ENCODE measurements around the gene GNA14. TPM values are rescaled to one million over a fixed set of nuclear protein-coding genes. Genes with fewer than 3 reads are reported as not detected.
"Not testable (repeated sequence)": the region's sequence is repeated elsewhere in the genome, so short reads cannot be mapped to it uniquely, and the experiment has no call there.

Gene GNA14
- total RNA-seq, 1 experiment from 2014 or later: 1.3 TPM

- ChIA-PET CTCF (no interaction called here), POLR2A (ENCODE audit: unreplicated experiment) (no interaction called here)
- no peak for DNase-seq
- Histone ChIP-seq H3K36me3 (ENCODE audit: low read depth) (no peaks in the 10 kb centered on the region), H3F3A (ENCODE audit: insufficient read depth, low read depth) (no peaks in the 10 kb centered on the region; the same call in 1 of the 2 replicates), H3K4me3 (no peak overlapping the region), H3K4me2 (no peak overlapping the region), H3K9me2 (ENCODE audit: insufficient read depth) (no peaks in the 10 kb centered on the region), H3K4me1 (replicated peaks; ENCODE audit: insufficient read depth) (peaks cover 15% of the 10 kb centered on the region), H2AFZ (no peak overlapping the region), H3K9me3 (ENCODE audit: insufficient read depth, low read depth) (no peaks in the 10 kb centered on the region), H3K27ac (no peak overlapping the region), H3K27me3 (ENCODE audit: insufficient read depth, low read depth) (no peaks in the 10 kb centered on the region), H4K20me1 (ENCODE audit: insufficient read depth) (no peaks in the 10 kb centered on the region), H3K79me2 (ENCODE audit: low read depth) (no peaks in the 10 kb centered on the region)
- TF ChIP-seq CTCF (conservative IDR thresholded peaks at IDR 0.05) (no peak), EZH2 (IDR thresholded peaks at IDR 0.05; ENCODE audit: low read depth) (no peak)
- BruUV-seq (replicated peaks): no TSS peak
- intact Hi-C loops (cut with micrococcal nuclease; ENCODE audit: unreplicated experiment): no loop called here
Measured at GRCh38 chr9:77420641-77421040, 227.5 kb downstream of the GNA14 start.

GRCh38 chr9:77418226-77418625 lies 229.9 kb downstream of the GNA14 start:
- Histone ChIP-seq H3K79me2 (ENCODE audit: low read depth) (no peaks in the 10 kb centered on the region), H3K4me1 (replicated peaks; ENCODE audit: insufficient read depth) (peaks cover 15% of the 10 kb centered on the region), H3K4me3 (no peak overlapping the region), H4K20me1 (ENCODE audit: insufficient read depth) (no peaks in the 10 kb centered on the region), H3K36me3 (ENCODE audit: low read depth) (no peaks in the 10 kb centered on the region), H3K27ac (peak overlapping the region; percentile 62), H2AFZ (no peak overlapping the region), H3F3A (ENCODE audit: insufficient read depth, low read depth) (no peaks in the 10 kb centered on the region; the same call in 1 of the 2 replicates), H3K27me3 (ENCODE audit: insufficient read depth, low read depth) (no peaks in the 10 kb centered on the region), H3K9me2 (ENCODE audit: insufficient read depth) (no peaks in the 10 kb centered on the region), H3K4me2 (no peak overlapping the region), H3K9me3 (ENCODE audit: insufficient read depth, low read depth) (no peaks in the 10 kb centered on the region)
- no TSS peak for BruUV-seq (replicated peaks)
- DNase-seq: no peak
- ChIA-PET POLR2A (ENCODE audit: unreplicated experiment) (no interaction called here), CTCF (no interaction called here)
- intact Hi-C loops (cut with micrococcal nuclease; ENCODE audit: unreplicated experiment): no loop called here
- no peak for TF ChIP-seq CTCF (conservative IDR thresholded peaks at IDR 0.05)
- no peak for TF ChIP-seq EZH2 (IDR thresholded peaks at IDR 0.05; ENCODE audit: low read depth)

- no peak for TF ChIP-seq CTCF (conservative IDR thresholded peaks at IDR 0.05)
- no peak for TF ChIP-seq EZH2 (IDR thresholded peaks at IDR 0.05; ENCODE audit: low read depth)
- H3K9me2 ChIP-seq (ENCODE audit: insufficient read depth): no peaks in the 10 kb centered on the region
- H4K20me1 ChIP-seq (ENCODE audit: insufficient read depth): no peaks in the 10 kb centered on the region
- POLR2A ChIA-PET (ENCODE audit: unreplicated experiment): no interaction called here
- no peaks in the 10 kb centered on the region for H3K27me3 ChIP-seq (ENCODE audit: insufficient read depth, low read depth)
- H3K4me1 ChIP-seq (replicated peaks; ENCODE audit: insufficient read depth): peaks cover 15% of the 10 kb centered on the region
- H3K9me3 ChIP-seq (ENCODE audit: insufficient read depth, low read depth): no peaks in the 10 kb centered on the region
- no peak overlapping the region for H3K4me3 ChIP-seq
- H3F3A ChIP-seq (ENCODE audit: insufficient read depth, low read depth): no peaks in the 10 kb centered on the region; the same call in 1 of the 2 replicates
- peak overlapping the region; percentile 62 for H3K27ac ChIP-seq
- CTCF ChIA-PET: no interaction called here
- H3K36me3 ChIP-seq (ENCODE audit: low read depth): no peaks in the 10 kb centered on the region
- peak overlapping the region; percentile 35; the same call in 1 of the 2 replicates for H3K4me2 ChIP-seq
- no peaks in the 10 kb centered on the region for H3K79me2 ChIP-seq (ENCODE audit: low read depth)
- intact Hi-C loops (cut with micrococcal nuclease; ENCODE audit: unreplicated experiment): no loop called here
- DNase-seq: peak in 1 of 2 experiments; percentile 71
- BruUV-seq (replicated peaks): no TSS peak
- no peak overlapping the region for H2AFZ ChIP-seq
Measured at GRCh38 chr9:77417566-77417965, 230.6 kb downstream of the GNA14 start.

GRCh38 chr9:77408521-77408920 lies 239.6 kb downstream of the GNA14 start:
- H3K27me3 ChIP-seq (ENCODE audit: insufficient read depth, low read depth); H3K36me3 ChIP-seq (ENCODE audit: low read depth); DNase-seq; CTCF ChIA-PET; H3K27ac ChIP-seq; intact Hi-C loops (cut with micrococcal nuclease; ENCODE audit: unreplicated experiment); H3K4me3 ChIP-seq; H3K4me2 ChIP-seq; H3K9me2 ChIP-seq (ENCODE audit: insufficient read depth); H2AFZ ChIP-seq; H4K20me1 ChIP-seq (ENCODE audit: insufficient read depth); H3F3A ChIP-seq (ENCODE audit: insufficient read depth, low read depth); H3K9me3 ChIP-seq (ENCODE audit: insufficient read depth, low read depth); BruUV-seq (replicated peaks); H3K4me1 ChIP-seq (replicated peaks; ENCODE audit: insufficient read depth); POLR2A ChIA-PET (ENCODE audit: unreplicated experiment); H3K79me2 ChIP-seq (ENCODE audit: low read depth): not testable (repeated sequence)

Measured in PC-9 (cell line).